Liver (tissue), 9 donors: ENCODE measurements around the gene FARP1. TPM values are rescaled to one million over a fixed set of nuclear protein-coding genes. Genes with fewer than 3 reads are reported as not detected.
A peak's percentile ranks its signal among the peaks of the same experiment; 100 is the strongest.

Experiments
- DNase-seq: peaks from one replicate; pipeline ENCODE4 v3.0.0-alpha.2; 2017; ENCODE audit warnings: low spot score
- H3K27ac ChIP-seq, 2 donors: one replicate each; pipeline ENCODE4 v1.7.0; 2013; ENCODE audit warnings: inconsistent platforms in 2 of 2, low read length in 2 of 2, control low read depth in 1 of 2, low read depth in 1 of 2, mild to moderate bottlenecking in 1 of 2
- H3K27me3 ChIP-seq, 4 donors: one replicate each; pipeline versions ENCODE4 v1.6.1 to v1.7.0; 2013; ENCODE audit warnings: low read length in 3 of 4, inconsistent platforms in 1 of 4, mild to moderate bottlenecking in 1 of 4, moderate library complexity in 1 of 4; ENCODE audit not compliant: control insufficient read depth in 4 of 4, insufficient read depth in 4 of 4
- H3K36me3 ChIP-seq, 4 donors: one replicate each; pipeline versions ENCODE4 v1.6.1 to v1.7.0; 2013; ENCODE audit warnings: low read length in 3 of 4, mild to moderate bottlenecking in 3 of 4, low read depth in 1 of 4, moderate library complexity in 1 of 4; ENCODE audit not compliant: control insufficient read depth in 4 of 4, insufficient read depth in 3 of 4
- H3K4me1 ChIP-seq, 4 donors: one replicate each; pipeline versions ENCODE4 v1.6.1 to v1.7.0; 2013; ENCODE audit warnings: low read length in 3 of 4, mild to moderate bottlenecking in 3 of 4, moderate library complexity in 1 of 4; ENCODE audit not compliant: control insufficient read depth in 4 of 4, insufficient read depth in 4 of 4
- H3K4me3 ChIP-seq, 3 donors: one replicate each; pipeline versions ENCODE4 v1.6.1 to v1.7.0; 2013; ENCODE audit warnings: low read length in 3 of 3, control low read depth in 1 of 3, low read depth in 1 of 3, mild to moderate bottlenecking in 1 of 3
- H3K9ac ChIP-seq, 2 donors: one replicate each; pipeline ENCODE4 v1.7.0; 2013; ENCODE audit warnings: low read length in 2 of 2, mild to moderate bottlenecking in 2 of 2, moderate library complexity in 2 of 2, control low read depth in 1 of 2, low read depth in 1 of 2
- H3K9me3 ChIP-seq, 4 donors: one replicate each; pipeline versions ENCODE4 v1.6.1 to v1.7.0; 2013; ENCODE audit warnings: low read length in 3 of 4; ENCODE audit not compliant: control insufficient read depth in 4 of 4
- EGR1 ChIP-seq, 2 donors: IDR thresholded peaks; 2 replicates each; pipeline ENCODE4 v1.6.1; 2016 to 2018; ENCODE audit warnings: antibody characterized with exemption in 2 of 2, low read depth in 2 of 2
- FOXA1 ChIP-seq: IDR thresholded peaks from 2 replicates; pipeline ENCODE4 v1.6.1; 2016; ENCODE audit warnings: antibody characterized with exemption
- FOXA2 ChIP-seq: IDR thresholded peaks from 2 replicates; pipeline ENCODE4 v1.6.1; 2016; ENCODE audit warnings: antibody characterized with exemption
- GABPA ChIP-seq, 2 donors: IDR thresholded peaks in 1 of 2; conservative IDR thresholded peaks in 1 of 2; 2 replicates each; pipeline ENCODE4 v1.6.1; 2016; ENCODE audit warnings: antibody characterized with exemption in 2 of 2, mild to moderate bottlenecking in 1 of 2, moderate library complexity in 1 of 2
- HNF4A ChIP-seq, 2 donors: conservative IDR thresholded peaks; 2 replicates each; pipeline ENCODE4 v1.6.1; 2016; ENCODE audit warnings: antibody characterized with exemption in 2 of 2, mild to moderate bottlenecking in 2 of 2
- HNF4G ChIP-seq: IDR thresholded peaks from 2 replicates; pipeline ENCODE4 v1.6.1; 2016; ENCODE audit warnings: antibody characterized with exemption
- JUND ChIP-seq, 2 donors: IDR thresholded peaks; 2 replicates each; pipeline ENCODE4 v1.6.1; 2016; ENCODE audit warnings: antibody characterized with exemption in 2 of 2
- NR2F2 ChIP-seq: IDR thresholded peaks from 2 replicates; pipeline ENCODE4 v1.6.1; 2016; ENCODE audit warnings: antibody characterized with exemption
- RAD21 ChIP-seq, 2 donors: IDR thresholded peaks; 2 replicates each; pipeline ENCODE4 v1.6.1; 2016; ENCODE audit warnings: antibody characterized with exemption in 2 of 2, mild to moderate bottlenecking in 2 of 2
- REST ChIP-seq: IDR thresholded peaks from 2 replicates; pipeline ENCODE4 v1.6.1; 2016; ENCODE audit warnings: antibody characterized with exemption, mild to moderate bottlenecking
- RXRA ChIP-seq, 2 donors: IDR thresholded peaks; 2 replicates each; pipeline ENCODE4 v1.6.1; 2017 to 2018; ENCODE audit warnings: antibody characterized with exemption in 2 of 2, mild to moderate bottlenecking in 1 of 2
- SP1 ChIP-seq: IDR thresholded peaks from 2 replicates; pipeline ENCODE4 v1.6.1; 2018; ENCODE audit warnings: antibody characterized with exemption, mild to moderate bottlenecking
- TAF1 ChIP-seq: conservative IDR thresholded peaks from 2 replicates; pipeline ENCODE4 v1.6.1; 2016; ENCODE audit warnings: antibody characterized with exemption, mild to moderate bottlenecking
- YY1 ChIP-seq: IDR thresholded peaks from 2 replicates; pipeline ENCODE4 v1.6.1; 2016; ENCODE audit warnings: antibody characterized with exemption, mild to moderate bottlenecking
- ZBTB33 ChIP-seq: IDR thresholded peaks from 2 replicates; pipeline ENCODE4 v1.6.1; 2016; ENCODE audit warnings: antibody characterized with exemption
- WGBS: extraction: QIAGEN DNeasy Blood & Tissue Kit; methylation state at CpG from one replicate; pipeline ENCODE4 v1.1.7; 2013; 5-methylcytosine and 5-hydroxymethylcytosine counted together
- polyA plus RNA-seq, 2 donors: library from polyadenylated mRNA; stranded (reverse) in 1 of 2; unstranded in 1 of 2; fragments of 200-250 nt in 1 of 2; fragments of >200 nt in 1 of 2; fragmentation: Nextera tagmentation in 1 of 2; extraction: Ambion mirVana in 1 of 2; gene quantifications; one replicate each; pipeline versions ENCODE4 v1.2.1 to v1.2.3, GENCODE V29; 2013 to 2015
- total RNA-seq, 2 donors: library from RNA; depleted of rRNA; stranded (reverse); fragments of >200 nt; gene quantifications; one replicate each; pipeline ENCODE4 v1.2.3, GENCODE V29; 2014
- TF ChIP-seq, protein P1 (sequence below): fragments of 150-350 bp; IDR thresholded peaks from 2 replicates; pipeline ENCODE4 v1.5.1; 2017; ENCODE audit warnings: improper control_type of control experiment, low read depth, low read length; ENCODE audit not compliant: missing input control
- TF ChIP-seq, protein P2 (sequence below): IDR thresholded peaks from 2 replicates; pipeline ENCODE4 v1.6.1; 2016; ENCODE audit warnings: antibody characterized with exemption
- TF ChIP-seq, protein P3 (sequence below): IDR thresholded peaks from 2 replicates; pipeline ENCODE4 v1.6.1; 2016; ENCODE audit warnings: antibody characterized with exemption
- donor health status: healthy.
- donor health status: healthy.
- donor health status: healthy.
- donor health status: healthy.
- donor health status: healthy.

Gene FARP1
- total and polyA plus RNA-seq, 4 donors = 28.4 to 62.6 (median 39.8) TPM

GRCh38 chr13:98503175-98504028 lies 360.5 kb downstream of the FARP1 start:
- H3K4me3 ChIP-seq = no peak overlapping the region
- H3K4me1 ChIP-seq = peaks cover 11 to 58% (median 51%) of the 10 kb centered on the region in 4 donors
- no peaks in the 10 kb centered on the region for H3K9me3 ChIP-seq
- peak overlapping the region; percentile 57 to 84 for H3K27ac ChIP-seq
- TF ChIP-seq EGR1 (IDR thresholded peaks at IDR 0.05; ENCODE audit: low read depth in 2 of 2) (peak; percentile 97 to 100), RAD21 (IDR thresholded peaks at IDR 0.05) (peak; percentile 42 to 58), SP1 (peak; percentile 80), JUND (IDR thresholded peaks at IDR 0.05) (peak in 1 of 2 donors; percentile 65), FOXA2 (peak; percentile 67), REST (peak; percentile 8), YY1 (peak; percentile 93), GABPA (IDR thresholded peaks at IDR 0.05 in 1 of 2, conservative IDR thresholded peaks at IDR 0.05 in 1 of 2) (no peak), NR2F2 (peak; percentile 85), HNF4A (conservative IDR thresholded peaks at IDR 0.05) (peak; percentile 79 to 82), ZBTB33 (peak; percentile 62), RXRA (IDR thresholded peaks at IDR 0.05) (peak; percentile 93 to 94), HNF4G (no peak), FOXA1 (peak; percentile 33), TAF1 (no peak)
- TF ChIP-seq, protein P1, sequence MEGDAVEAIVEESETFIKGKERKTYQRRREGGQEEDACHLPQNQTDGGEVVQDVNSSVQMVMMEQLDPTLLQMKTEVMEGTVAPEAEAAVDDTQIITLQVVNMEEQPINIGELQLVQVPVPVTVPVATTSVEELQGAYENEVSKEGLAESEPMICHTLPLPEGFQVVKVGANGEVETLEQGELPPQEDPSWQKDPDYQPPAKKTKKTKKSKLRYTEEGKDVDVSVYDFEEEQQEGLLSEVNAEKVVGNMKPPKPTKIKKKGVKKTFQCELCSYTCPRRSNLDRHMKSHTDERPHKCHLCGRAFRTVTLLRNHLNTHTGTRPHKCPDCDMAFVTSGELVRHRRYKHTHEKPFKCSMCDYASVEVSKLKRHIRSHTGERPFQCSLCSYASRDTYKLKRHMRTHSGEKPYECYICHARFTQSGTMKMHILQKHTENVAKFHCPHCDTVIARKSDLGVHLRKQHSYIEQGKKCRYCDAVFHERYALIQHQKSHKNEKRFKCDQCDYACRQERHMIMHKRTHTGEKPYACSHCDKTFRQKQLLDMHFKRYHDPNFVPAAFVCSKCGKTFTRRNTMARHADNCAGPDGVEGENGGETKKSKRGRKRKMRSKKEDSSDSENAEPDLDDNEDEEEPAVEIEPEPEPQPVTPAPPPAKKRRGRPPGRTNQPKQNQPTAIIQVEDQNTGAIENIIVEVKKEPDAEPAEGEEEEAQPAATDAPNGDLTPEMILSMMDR = no peak
- TF ChIP-seq, protein P2, sequence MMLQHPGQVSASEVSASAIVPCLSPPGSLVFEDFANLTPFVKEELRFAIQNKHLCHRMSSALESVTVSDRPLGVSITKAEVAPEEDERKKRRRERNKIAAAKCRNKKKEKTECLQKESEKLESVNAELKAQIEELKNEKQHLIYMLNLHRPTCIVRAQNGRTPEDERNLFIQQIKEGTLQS = no peak
- TF ChIP-seq, protein P3, sequence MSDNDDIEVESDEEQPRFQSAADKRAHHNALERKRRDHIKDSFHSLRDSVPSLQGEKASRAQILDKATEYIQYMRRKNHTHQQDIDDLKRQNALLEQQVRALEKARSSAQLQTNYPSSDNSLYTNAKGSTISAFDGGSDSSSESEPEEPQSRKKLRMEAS = peak; percentile 69
- H3K27me3 ChIP-seq = no peaks in the 10 kb centered on the region
- no peak for DNase-seq
- WGBS = 28% methylated on average over 10 of the region's 10 CpGs
- H3K36me3 ChIP-seq = no peaks in the 10 kb centered on the region
- H3K9ac ChIP-seq = peak overlapping the region in 1 of 2 donors; percentile 54
